ENCODE data around the gene C2orf69.
"Not testable (repeated sequence)": the region's sequence is repeated elsewhere in the genome, so short reads cannot be mapped to it uniquely, and the experiment has no call there.

The C2orf69 gene

GRCh38 chr2:199911052-199911876, at the start of gene C2orf69:
Gene C2orf69, plus strand, starts transcription at chr2:199911293. Its CDS starts 146 bp downstream, at chr2:199911439.
- peak; percentile 97 for DNase-seq (ENCODE audit: low spot score)

GRCh38 chr2:199862788-199863187, 48.3 kb upstream of the C2orf69 start:
- DNase-seq (ENCODE audit: low spot score) = no peak

GRCh38 chr2:199865905-199866304, 45.2 kb upstream of the C2orf69 start:
- DNase-seq (ENCODE audit: low spot score) = no peak

DNA sequence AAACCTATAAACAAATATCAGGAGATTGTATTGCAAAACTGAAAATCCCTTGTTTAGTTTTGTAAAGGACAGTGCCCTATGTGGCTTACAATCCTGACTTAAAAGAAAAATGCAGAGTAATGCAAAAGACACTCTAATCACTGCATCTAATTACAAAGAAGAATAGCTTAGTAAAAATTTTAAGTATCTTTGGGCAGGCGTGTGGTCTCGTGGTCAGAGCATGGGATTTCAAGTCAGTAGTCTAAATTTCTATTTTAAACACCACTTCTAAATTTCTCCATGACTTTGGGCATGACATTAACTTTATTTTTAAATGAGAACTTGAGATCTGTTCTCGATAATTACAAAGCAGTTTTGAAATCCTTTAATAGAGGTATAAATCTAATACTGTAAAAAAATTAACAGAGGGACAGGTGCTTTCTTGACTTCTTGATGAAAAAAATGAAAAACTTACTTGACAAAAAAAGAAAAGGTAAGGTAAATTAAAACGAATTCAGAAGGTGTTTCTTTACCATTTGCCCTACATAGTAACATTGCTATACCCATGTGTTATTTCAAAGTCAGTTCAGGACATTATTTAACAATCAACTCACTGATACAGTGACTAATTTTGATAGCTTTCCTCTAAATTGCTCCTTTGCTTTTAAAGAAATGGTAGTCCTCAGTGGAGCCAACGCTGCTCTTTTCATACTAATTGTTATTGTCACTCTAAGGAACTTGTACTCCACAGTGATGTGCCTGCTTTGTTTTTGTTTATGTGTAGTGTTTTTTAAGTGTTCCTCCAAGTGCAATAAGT, 42.5 kb upstream of the C2orf69 start:
- DNase-seq (ENCODE audit: low spot score) = no peak

DNA sequence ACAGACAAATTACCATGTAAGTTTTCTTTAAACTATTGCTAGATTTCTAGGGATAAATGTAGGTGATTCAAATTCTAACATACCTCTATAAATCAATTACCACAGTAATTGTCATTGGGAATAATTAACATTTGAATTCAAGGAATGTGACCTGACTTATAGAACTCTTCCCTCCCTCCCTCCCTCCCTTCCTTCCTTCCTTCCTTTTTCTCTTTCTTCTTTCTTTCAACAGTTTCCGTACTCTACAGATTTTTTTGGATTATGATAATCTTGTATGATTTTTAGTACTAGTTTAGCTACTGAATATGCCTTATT, 41.9 kb upstream of the C2orf69 start:
- no peak for DNase-seq (ENCODE audit: low spot score)

DNA sequence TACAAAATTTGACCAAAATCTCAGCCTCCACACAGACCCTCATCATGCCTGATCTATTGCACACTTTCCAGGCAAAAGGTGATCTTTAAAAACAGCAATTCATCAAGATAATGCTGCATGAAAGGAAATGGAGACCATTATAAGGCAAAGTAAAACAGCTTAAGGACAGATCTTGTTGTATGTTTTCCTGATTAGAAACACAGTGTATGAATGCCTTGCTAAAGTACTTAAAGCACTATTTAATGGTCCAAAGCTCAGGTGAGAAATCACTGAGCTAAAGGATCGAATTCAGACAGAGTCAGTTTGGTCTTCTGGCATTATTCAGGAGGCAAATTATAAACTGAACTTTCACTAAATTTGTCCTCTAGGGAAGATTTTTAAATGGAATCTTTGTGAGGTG, 41.4 kb upstream of the C2orf69 start:
- no peak for DNase-seq (ENCODE audit: low spot score)

GRCh38 chr2:199870581-199870980, 40.5 kb upstream of the C2orf69 start:
- no peak for DNase-seq (ENCODE audit: low spot score)

GRCh38 chr2:199874209-199874608, 36.9 kb upstream of the C2orf69 start:
- no peak for DNase-seq (ENCODE audit: low spot score)

DNA sequence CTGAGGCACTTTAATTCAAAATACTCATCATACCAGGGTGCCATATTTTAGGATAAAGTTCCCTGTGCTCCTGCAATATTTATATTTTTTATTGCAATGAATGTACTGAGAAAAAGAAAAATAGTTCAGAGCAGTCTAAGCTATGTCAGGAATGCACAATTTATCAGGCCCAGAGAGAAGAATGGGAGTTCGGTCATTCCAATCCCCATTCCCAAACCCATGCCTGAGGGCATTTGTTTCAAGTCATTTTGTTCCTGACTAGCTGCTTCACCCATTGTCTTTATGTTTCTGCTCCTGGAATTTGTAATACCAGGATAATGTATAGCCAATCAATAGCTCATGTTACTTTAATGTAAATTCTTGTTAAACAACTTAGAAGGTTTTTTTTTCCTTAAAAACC, 35.7 kb upstream of the C2orf69 start:
- no peak for DNase-seq (ENCODE audit: low spot score)

DNA sequence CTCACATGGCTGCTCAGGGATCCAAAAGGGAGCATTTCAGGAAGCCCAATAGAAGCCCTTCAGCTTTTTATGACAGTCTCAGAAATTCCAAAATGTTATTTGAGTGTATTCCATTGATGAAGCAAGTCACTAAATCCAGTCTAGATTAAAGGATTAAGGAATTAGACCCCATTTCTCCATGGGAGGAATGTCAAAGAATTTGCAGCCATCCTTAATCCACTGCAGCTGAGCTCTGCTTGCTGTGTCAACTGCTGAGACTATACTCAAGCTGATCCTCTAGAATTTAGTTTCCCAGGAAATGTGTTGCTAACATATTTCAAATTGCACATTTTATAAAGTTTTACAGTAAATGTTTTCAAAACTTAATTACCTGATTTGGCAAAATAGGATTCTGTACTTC, 28.4 kb upstream of the C2orf69 start:
- no peak for DNase-seq (ENCODE audit: low spot score)

DNA sequence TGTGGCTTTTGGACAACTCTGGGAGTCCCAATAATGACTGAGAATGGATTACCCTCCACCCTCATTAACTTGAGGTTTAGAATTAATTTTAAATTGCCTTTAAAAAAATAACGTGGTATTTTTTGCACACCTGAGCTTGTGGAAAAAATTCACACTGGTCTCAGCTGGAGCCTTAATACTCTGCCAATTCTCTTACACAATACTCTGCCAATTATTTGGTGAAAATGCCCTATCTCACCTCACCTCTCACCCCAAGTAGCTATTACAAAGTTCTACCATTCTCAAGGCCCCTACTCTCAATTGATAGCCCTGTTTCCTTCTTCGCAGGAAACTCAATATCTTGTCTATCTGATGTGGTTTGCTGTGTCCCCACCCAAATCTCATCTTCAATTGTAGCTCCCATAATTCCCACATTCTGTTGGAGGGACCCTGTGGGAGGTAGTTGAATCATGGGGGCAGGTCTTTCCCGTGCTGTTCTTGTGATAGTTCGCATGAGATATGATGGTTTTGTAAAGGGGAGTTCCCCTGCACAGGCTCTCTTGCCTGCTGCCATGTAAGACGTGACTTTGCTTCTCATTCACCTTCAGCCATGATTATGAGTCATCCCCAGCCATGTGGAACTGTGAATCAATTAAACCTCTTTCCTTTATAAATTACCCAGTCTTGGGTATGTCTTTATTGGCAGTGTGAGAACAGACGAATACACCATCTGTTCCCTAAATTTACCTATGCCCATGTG, 27.4 kb upstream of the C2orf69 start:
- no peak for DNase-seq (ENCODE audit: low spot score)

GRCh38 chr2:199895406-199895805, 15.7 kb upstream of the C2orf69 start:
- DNase-seq (ENCODE audit: low spot score) = no peak

- no peak for DNase-seq (ENCODE audit: low spot score)
These were observed 14.5 kb upstream of the C2orf69 start for GRCh38 chr2:199896617-199897016.

GRCh38 chr2:199901942-199902341, 9.2 kb upstream of the C2orf69 start:
- DNase-seq (ENCODE audit: low spot score) = no peak

- no peak for DNase-seq (ENCODE audit: low spot score)
These were observed 8.5 kb upstream of the C2orf69 start for GRCh38 chr2:199902486-199903110.

DNA sequence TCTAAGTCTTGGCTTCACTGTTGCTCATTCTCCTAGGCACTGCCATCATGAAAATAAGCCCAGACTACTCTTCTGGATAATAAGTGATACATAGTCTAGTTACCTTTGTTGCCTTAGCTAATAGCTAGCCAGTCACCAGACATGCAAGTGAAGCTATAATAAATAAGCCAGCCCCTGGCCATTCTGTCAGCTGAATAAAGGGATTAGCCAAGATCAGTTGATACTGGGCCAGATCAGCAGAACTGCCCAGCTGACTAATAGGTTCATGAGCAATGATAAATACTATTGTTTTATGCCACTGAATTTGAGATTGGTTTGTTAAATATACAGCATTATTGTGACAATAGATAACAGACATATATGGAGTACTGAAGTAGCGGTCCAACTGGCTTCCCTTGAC, 8.0 kb upstream of the C2orf69 start:
- no peak for DNase-seq (ENCODE audit: low spot score)

- no peak for DNase-seq (ENCODE audit: low spot score)
These were observed 3.9 kb upstream of the C2orf69 start for GRCh38 chr2:199907008-199907714.

DNA sequence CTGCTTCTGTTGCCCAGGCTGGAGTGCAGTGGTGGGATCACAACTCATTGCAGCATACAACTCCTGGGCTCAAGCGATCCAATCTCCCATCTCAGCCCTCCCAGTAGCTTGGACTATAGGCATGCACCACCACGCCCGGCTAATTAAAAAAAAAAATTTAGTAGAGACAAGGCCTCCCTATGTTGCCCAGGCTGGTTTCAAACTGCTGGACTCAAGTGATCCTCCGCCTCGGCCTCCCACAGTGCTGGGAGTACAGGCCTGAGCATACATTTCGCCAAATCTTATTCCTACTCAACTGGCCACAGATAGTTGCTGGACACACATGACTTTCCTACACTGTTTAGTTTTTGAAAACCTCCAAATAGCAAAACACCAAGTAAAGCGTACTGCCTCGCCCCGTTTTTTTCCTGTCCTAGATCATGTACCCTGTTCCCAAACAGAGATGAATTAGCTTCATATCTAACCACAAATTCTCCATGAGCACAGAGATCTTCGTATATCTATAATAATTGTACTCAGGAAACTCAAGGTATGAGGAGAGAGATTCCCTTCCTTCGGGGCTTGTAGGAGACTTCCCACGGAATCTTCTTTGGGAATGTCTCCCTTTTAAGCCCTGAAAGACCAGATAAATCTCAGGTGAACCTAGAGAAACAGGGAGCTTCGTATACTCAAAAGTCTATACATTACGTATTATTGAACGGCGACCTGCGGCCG, 598 bp upstream of the C2orf69 start:
- DNase-seq (ENCODE audit: low spot score) = no peak

DNA sequence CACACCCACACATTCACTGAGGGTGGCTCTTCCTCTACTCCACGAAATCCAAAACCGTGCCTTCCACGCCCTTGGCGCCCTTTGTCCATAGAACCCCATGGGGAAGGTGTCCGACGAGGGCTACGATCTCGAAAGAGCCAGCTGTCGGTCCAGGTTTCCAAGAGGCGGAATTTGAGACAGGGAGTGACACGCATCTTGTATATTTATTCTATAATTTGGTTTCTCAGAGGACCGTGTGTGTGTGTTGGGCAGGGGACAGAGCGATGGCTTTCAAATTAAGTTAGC, 726 bp downstream of the C2orf69 start:
- DNase-seq (ENCODE audit: low spot score) = no peak

DNA sequence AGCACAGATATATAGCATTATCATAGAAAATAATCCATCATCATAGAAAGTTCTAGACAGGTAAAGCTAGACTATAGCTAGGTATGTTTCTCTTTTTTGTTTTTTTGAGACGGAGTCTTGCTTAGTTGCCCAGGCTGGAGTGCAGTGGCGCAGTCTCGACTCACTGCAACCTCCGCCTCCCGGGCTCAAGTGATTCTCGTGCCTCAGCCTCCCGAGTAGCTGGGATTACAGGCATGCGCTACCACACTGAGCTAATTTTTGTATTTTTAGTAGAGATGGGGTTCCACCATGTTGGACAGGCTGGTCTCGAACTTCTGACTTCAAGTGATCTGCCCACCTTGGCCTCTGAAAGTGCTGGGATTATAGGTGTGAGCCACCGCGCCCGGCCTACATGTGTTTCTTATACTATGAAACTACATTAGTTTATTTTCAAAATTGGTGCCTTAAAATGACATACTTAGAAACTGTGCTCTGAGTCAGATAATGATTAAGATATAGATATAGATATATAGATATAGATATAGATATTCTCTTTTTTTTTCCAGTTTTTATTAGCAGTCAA, 1.5 kb downstream of the C2orf69 start:
- not testable (repeated sequence) for DNase-seq (ENCODE audit: low spot score)

GRCh38 chr2:199914372-199914958, 3.4 kb downstream of the C2orf69 start:
- DNase-seq (ENCODE audit: low spot score) = no peak
